ENCODE results near the gene NXPH3.

NXPH3 gene

GRCh38 chr17:49577650-49577934 lies 1.9 kb downstream of the NXPH3 start:
- DNase-seq (ENCODE audit: low read depth): no peak
- H3K4me3 ChIP-seq (ENCODE audit: low read length): no peak overlapping the region
- TF ChIP-seq CTCF (conservative IDR thresholded peaks at IDR 0.05; ENCODE audit: low read length): no peak

GRCh38 chr17:49577963-49578362 lies 2.3 kb downstream of the NXPH3 start:
- TF ChIP-seq CTCF (conservative IDR thresholded peaks at IDR 0.05; ENCODE audit: low read length): no peak
- H3K4me3 ChIP-seq (ENCODE audit: low read length): no peak overlapping the region
- no peak for DNase-seq (ENCODE audit: low read depth)

- no peak for DNase-seq (ENCODE audit: low read depth)
- TF ChIP-seq CTCF (conservative IDR thresholded peaks at IDR 0.05; ENCODE audit: low read length): no peak
- H3K4me3 ChIP-seq (ENCODE audit: low read length): no peak overlapping the region
Measured at GRCh38 chr17:49578414-49578813, 2.7 kb downstream of the NXPH3 start.

GRCh38 chr17:49578952-49579500 lies 3.4 kb downstream of the NXPH3 start:
- no peak for TF ChIP-seq CTCF (conservative IDR thresholded peaks at IDR 0.05; ENCODE audit: low read length)
- H3K4me3 ChIP-seq (ENCODE audit: low read length): no peak overlapping the region
- no peak for DNase-seq (ENCODE audit: low read depth)

- no peak for TF ChIP-seq CTCF (conservative IDR thresholded peaks at IDR 0.05; ENCODE audit: low read length)
- no peak overlapping the region for H3K4me3 ChIP-seq (ENCODE audit: low read length)
- DNase-seq (ENCODE audit: low read depth): no peak
Measured at GRCh38 chr17:49579522-49579921, 3.9 kb downstream of the NXPH3 start.

- TF ChIP-seq CTCF (conservative IDR thresholded peaks at IDR 0.05; ENCODE audit: low read length): no peak
- no peak for DNase-seq (ENCODE audit: low read depth)
- H3K4me3 ChIP-seq (ENCODE audit: low read length): no peak overlapping the region
Measured at GRCh38 chr17:49580055-49580721, 4.5 kb downstream of the NXPH3 start.

- DNase-seq (ENCODE audit: low read depth): no peak
- no peak for TF ChIP-seq CTCF (conservative IDR thresholded peaks at IDR 0.05; ENCODE audit: low read length)
- no peak overlapping the region for H3K4me3 ChIP-seq (ENCODE audit: low read length)
Measured at GRCh38 chr17:49580981-49581647, 5.4 kb downstream of the NXPH3 start.

Data from AG10803 (cell line).